ENCODE data around the gene FH.

The FH gene

GRCh38 chr1:241527146-241527545 is 7.6 kb upstream of the FH start:
- no peak for DNase-seq (ENCODE audit: low spot score)
- no peak for TF ChIP-seq CTCF (IDR thresholded peaks at IDR 0.05; ENCODE audit: borderline replicate concordance, control extremely low read depth, extremely low read depth, insufficient read depth, missing control alignments)
- in situ Hi-C loops (cut with MboI; ENCODE audit: low sequenced_read_pairs, unreplicated experiment), result loop anchor here (10.0 kb wide), 2 partner anchors 308 to 468 kb away; partner anchors contain the start of gene MAP1LC3C

GRCh38 chr1:241525026-241525425 is 5.5 kb upstream of the FH start:
- DNase-seq (ENCODE audit: low spot score), result no peak
- no peak for TF ChIP-seq CTCF (IDR thresholded peaks at IDR 0.05; ENCODE audit: borderline replicate concordance, control extremely low read depth, extremely low read depth, insufficient read depth, missing control alignments)
- in situ Hi-C loops (cut with MboI; ENCODE audit: low sequenced_read_pairs, unreplicated experiment), result loop anchor here (10.0 kb wide), 2 partner anchors 310 to 470 kb away; partner anchors contain the start of gene MAP1LC3C

- in situ Hi-C loops (cut with MboI; ENCODE audit: low sequenced_read_pairs, unreplicated experiment), result loop anchor here (10.0 kb wide), 2 partner anchors 313 to 473 kb away; partner anchors contain the start of gene MAP1LC3C
- no peak for DNase-seq (ENCODE audit: low spot score)
- no peak for TF ChIP-seq CTCF (IDR thresholded peaks at IDR 0.05; ENCODE audit: borderline replicate concordance, control extremely low read depth, extremely low read depth, insufficient read depth, missing control alignments)
These were observed 2.2 kb upstream of the FH start for GRCh38 chr1:241521718-241522117.

- in situ Hi-C loops (cut with MboI; ENCODE audit: low sequenced_read_pairs, unreplicated experiment), result loop anchor here (10.0 kb wide), 2 partner anchors 315 to 475 kb away; partner anchors contain the start of gene MAP1LC3C
- DNase-seq (ENCODE audit: low spot score), result no peak
- no peak for TF ChIP-seq CTCF (IDR thresholded peaks at IDR 0.05; ENCODE audit: borderline replicate concordance, control extremely low read depth, extremely low read depth, insufficient read depth, missing control alignments)
These were observed 518 bp upstream of the FH start for GRCh38 chr1:241520080-241520465.

- no peak for TF ChIP-seq CTCF (IDR thresholded peaks at IDR 0.05; ENCODE audit: borderline replicate concordance, control extremely low read depth, extremely low read depth, insufficient read depth, missing control alignments)
- in situ Hi-C loops (cut with MboI; ENCODE audit: low sequenced_read_pairs, unreplicated experiment), result no loop called here
These were observed 863 bp downstream of the FH start for GRCh38 chr1:241518476-241519307.

GRCh38 chr1:241513378-241513777 is 6.2 kb downstream of the FH start:
- in situ Hi-C loops (cut with MboI; ENCODE audit: low sequenced_read_pairs, unreplicated experiment), result no loop called here
- no peak for TF ChIP-seq CTCF (IDR thresholded peaks at IDR 0.05; ENCODE audit: borderline replicate concordance, control extremely low read depth, extremely low read depth, insufficient read depth, missing control alignments)
- no peak for DNase-seq (ENCODE audit: low spot score)

More at GRCh38 chr1:241518476-241519307, 863 bp downstream of the FH start:
- peak; percentile 9 for DNase-seq (ENCODE audit: low spot score)

Data from GM13976 (cell line).